Limb (tissue), 2 donors: ENCODE data around the gene CEP128.

Source experiments
- DNase-seq, 2 donors: peaks; one replicate each; pipeline ENCODE4 v3.0.0-alpha.2; 2016; ENCODE audit errors: extremely low spot score in 2 of 2

Gene CEP128

DNA sequence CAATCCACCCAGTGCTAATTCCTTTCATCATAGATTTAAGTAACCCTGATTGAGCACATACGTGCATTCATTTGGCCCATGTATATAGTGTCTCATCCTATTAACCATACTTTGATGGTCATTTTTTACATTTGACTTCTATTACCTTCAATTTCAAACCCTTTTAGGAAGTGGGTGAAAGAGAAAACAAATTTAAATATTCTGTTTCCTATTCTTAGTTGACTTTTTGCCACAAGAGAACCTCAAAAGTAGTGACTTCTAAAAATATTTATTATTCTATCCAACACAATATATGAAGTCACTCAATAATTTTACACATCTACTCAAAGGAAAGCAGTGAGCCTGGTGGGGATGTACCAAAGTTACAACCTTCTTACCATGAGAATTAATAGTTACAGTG lies 164.9 kb downstream of the CEP128 start:
- DNase-seq, result no peak

DNA sequence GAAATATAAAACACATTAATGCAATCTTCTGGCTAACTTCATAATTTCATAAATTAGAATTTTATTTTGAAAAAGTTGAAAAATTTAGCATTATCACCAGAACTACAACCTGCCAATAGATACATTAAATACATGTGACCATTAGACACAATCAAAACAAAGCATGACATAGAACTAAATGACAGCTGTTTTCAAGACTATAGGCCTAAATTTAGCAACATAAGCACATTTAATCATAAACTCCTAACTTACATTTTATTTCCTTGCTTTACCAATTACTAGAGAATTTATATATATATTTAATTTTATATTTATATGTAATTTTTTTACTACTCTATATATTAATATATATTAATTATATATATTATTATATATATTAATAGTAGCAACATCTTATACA lies 165.4 kb downstream of the CEP128 start:
- DNase-seq, result no peak

GRCh38 chr14:80772504-80772903 lies 169.0 kb downstream of the CEP128 start:
- no peak for DNase-seq

- no peak for DNase-seq
These were observed 170.3 kb downstream of the CEP128 start for GRCh38 chr14:80771201-80771600.

- no peak for DNase-seq
These were observed 171.2 kb downstream of the CEP128 start for GRCh38 chr14:80770114-80770908.

DNA sequence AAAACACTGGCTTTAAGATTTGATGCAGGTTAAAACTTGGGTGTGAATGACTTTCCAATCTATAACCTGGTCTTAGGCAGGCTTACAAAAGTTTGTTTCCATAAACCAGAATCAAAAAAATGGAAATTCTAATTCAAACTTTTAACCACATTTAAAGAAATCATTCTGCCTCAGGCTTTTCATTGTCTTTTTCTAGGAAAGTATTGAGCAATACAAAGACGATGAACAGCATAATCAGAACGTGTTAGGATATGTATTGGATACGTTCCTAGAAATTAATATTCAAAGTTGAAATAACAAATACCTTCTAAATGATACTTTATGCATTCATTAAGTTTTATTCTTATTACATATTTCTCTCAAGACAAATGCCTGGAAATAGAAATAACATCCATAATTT lies 172.9 kb downstream of the CEP128 start:
- DNase-seq, result no peak

DNA sequence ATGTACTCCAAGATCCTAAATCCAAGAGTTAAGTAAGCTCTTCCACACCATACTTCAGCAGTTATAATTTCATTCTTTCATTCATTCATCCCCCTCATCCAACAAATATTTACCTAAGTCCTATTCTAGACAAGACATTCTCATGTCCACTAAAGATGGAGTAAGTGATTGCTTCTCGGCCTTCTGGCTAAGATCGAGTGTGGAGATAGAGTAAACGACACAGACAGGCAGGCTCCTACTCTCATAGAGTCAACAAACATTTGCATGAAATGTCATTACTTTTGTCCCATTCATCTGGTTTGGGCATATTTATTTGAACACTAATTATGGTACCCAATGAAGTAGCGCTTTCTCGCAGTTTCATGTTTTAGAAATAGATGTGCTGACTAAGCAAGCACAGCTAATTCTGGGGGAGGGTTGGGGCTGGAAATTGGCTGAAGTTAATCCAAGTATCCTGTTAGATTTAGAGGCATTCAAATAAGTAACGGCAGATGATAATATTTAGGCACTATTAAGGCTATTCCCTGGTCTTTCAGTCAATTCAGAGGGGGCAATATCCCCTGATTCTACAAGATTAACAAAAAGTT lies 176.5 kb downstream of the CEP128 start:
- DNase-seq, result no peak

- no peak for DNase-seq
These were observed 177.0 kb downstream of the CEP128 start for GRCh38 chr14:80764496-80764895.

- no peak for DNase-seq
These were observed 178.8 kb downstream of the CEP128 start for GRCh38 chr14:80762641-80763228.

GRCh38 chr14:80754696-80755095 lies 186.8 kb downstream of the CEP128 start:
- DNase-seq, result no peak

GRCh38 chr14:80751285-80751684 lies 190.3 kb downstream of the CEP128 start:
- DNase-seq, result no peak

GRCh38 chr14:80726211-80726610 lies 215.3 kb downstream of the CEP128 start:
- no peak for DNase-seq

DNA sequence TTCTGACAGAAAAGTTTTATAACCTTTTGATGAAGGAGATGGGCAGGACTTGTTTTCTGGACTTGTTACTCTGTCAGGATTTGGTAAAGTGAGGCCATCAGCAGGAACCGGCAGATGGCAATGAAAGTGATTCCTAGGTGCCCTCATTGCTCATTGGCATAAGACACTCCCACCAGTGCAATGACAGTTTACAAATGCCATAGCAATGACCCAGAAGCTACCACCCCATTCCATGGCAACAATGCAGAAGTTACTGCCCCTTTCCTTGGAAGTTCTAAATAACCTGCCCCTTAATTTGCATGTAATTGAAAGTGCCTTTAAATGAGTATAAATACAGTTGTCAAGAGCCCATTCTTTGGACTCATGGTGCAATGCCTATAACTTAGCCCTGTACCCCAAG lies 222.6 kb downstream of the CEP128 start:
- DNase-seq, result no peak

DNA sequence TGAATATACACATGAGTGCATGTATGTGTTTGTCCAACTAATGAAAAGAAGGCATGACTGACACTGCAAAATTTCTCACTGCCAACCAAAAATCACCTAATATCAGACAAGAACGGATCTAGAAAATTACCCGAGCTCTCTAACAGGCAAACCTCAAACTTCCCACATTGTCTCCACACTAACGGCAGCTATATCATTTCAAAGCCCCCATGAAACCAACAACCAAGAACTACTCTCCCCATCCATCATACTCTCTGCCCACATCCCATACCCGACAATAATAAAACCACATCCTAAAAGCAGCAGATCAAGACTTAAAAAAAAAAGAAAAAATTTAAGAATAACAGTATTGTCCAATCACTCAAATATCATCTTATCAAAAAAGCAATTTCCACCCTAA lies 227.1 kb downstream of the CEP128 start:
- DNase-seq, result no peak

DNA sequence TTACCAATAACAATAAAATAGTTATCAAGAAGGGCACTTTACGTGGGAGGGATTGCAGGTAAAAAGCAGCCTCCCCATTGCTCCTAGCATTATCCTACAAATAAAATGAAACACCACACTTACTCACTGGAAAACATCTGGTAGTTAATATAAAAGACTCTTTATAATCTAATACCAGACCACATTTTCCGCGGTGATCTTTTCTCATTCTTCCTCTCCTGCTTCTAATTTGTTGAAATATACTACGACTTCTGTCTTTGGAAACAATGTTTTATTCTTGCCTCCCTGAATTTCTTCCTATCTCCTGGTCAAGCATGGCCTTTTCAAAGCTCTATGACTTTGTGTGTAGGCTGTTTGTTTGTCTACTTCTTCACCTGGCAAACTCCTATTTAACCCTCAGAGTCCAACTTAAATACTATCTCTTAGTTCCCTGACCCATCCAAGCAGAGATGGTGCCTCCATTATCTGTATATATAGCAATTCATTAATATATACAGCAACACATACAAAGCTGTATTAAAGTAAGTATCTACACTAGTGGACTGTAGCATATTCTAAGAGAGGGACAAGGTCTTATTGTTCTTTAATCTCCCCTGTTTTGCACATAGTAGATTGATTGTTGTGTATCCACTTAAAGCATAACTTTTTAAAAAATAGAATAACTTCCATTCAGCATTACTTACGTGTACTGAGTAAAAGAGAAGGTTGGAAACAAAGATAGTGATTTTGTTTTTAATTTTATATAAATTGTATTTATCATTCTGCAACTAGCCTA lies 228.3 kb downstream of the CEP128 start:
- no peak for DNase-seq

GRCh38 chr14:80705241-80705980 lies 236.1 kb downstream of the CEP128 start:
- DNase-seq, result no peak

DNA sequence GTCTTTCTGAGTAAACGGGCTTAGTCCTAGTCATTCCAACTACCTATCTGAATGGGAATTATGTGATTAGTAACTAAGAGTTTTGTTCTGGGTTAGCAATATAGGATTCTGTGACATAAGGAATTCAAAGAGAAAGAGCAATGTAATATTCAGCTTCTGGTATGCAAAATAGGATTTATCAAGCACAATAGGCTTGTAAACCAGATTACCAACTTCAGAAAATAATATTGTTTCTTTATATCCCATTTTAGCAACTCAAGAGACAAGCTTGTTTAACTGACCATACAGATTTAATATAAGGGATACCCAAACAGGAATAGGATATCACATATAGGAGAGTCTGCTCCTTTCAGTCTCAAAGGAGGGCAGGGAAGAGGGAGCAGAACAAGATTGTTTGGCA lies 240.9 kb downstream of the CEP128 start:
- no peak for DNase-seq

DNA sequence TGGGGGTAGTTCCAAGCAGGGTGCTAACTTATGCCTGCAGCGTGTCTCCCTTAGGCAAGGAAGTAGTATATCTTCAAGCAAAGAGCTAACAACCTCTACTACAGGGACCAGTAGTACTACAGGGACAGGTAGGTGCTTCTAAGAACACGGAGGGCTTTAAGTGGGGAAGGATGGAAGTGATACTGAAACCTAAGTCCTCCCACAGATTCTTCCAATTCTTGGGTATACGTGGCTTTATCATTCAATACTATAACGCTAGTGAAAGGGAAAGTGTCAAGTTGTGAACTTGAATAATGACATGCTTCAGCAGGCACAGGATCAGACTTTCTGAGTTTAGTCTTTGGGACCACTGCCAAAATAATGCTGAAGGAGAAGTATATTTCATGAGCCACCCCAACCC lies 241.7 kb downstream of the CEP128 start:
- no peak for DNase-seq

DNA sequence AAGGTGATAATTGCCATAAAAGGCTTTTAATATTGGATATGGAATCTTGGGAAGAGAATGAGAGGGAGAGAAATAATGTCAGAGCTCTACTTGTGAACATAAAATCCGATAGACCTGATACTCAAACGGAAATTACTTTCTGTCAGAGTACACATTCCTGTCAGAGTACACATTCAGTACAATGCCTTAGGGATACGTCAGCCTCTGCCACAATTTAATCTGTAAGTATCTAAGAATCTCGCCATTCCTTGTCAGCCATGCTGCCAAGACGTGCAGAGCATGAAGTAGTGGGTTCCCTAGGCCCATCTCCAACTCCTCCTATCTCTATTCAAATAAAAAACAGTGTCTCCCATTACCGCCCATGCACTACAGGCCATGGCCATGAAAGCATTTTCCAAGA lies 242.6 kb downstream of the CEP128 start:
- DNase-seq, result no peak

GRCh38 chr14:80695869-80696268 lies 245.7 kb downstream of the CEP128 start:
- no peak for DNase-seq

DNA sequence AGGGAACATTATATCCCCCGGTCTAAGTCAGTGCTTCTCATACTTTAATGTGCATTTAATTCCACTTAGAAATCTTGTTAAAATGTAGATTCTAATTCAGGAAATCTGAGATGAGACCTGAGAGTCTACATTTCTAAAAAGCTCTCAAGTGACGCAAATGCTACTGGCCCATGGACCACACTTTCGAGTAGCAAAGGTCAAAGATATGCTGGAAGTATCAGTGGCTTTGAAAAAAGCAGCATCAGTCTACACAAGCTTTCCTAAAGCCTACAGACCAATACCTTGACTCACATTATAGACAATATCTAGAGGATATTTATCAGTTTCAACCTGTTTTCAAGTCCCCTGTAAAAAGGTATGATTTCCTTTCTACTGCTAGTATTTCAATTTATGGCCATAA lies 248.6 kb downstream of the CEP128 start:
- DNase-seq, result no peak

GRCh38 chr14:80681651-80682050 lies 259.9 kb downstream of the CEP128 start:
- DNase-seq, result no peak
